Stimulated activated CD4-positive, alpha-beta T cell treated with anti-CD3 and anti-CD28 coated beads, Interleukin-4, amount 100 ng/mL, for 4 hours (primary cell): Measurements from ENCODE around the gene DICER1.
"Not testable (repeated sequence)": the region's sequence is repeated elsewhere in the genome, so short reads cannot be mapped to it uniquely, and the experiment has no call there.

Experiments
- DNase-seq, 2 experiments: peaks; one replicate each; pipeline ENCODE4 v3.0.0-alpha.2; 2020

Gene DICER1

DNA sequence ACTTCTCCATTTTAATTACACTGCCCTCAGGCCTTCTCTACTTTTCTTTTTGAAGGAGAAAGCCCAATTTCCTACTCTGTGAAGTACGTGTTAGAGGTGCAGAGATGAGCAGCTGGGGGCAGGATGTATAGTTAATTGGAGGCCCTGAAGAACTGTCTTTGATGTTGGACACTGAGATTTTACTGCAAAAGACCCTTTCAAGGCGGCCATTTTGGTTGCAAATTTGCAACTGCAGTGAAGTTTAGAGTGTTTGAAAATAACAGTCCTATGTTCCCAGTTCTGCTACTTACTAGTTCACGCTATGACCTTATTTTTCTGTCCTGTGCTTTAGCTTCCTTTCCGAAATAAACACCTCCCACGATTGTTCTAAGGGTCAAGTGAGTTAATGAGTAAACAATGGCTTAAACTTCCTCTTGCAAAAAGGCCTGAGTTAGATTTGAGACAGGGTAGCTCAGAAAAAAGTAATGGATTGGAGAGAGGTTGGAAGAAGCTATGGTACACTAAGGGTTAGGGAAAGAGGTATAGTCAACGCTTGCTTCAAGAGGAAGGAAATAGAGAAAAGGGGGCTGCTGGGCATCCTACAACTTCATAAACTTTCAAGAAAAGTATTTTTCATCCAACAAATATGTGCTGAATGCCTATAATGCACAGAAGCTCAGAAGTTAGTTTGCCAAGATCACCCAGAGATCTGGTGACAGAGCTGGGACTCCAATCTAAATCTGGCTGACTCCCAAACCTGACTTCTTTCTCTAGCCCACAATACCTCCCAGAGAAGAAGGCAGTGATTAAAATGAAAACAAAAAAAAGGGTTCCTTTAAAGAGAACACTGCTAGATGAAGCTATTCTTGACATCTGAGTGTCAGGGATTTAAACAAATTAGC is 26.4 kb upstream of the DICER1 start:
- DNase-seq = no peak

DNA sequence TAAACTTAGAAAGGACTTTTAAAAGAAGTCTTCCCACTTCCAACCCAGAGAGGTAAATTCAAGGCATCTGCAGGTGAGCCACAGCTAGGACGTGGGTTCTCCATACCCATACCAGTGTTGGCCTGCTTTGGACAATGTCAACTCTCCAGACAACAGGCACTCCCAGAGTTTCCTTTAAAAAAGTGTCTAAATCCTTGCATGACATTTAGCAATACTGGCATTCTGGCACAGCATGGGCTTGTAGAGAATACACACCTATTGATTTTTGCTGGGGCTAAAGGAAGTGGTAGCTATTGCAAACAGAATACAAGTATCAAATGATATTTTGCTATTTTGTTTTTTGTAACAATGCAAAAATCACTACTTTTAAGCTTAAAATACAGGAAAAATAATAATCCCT is 25.8 kb upstream of the DICER1 start:
- no peak for DNase-seq

DNA sequence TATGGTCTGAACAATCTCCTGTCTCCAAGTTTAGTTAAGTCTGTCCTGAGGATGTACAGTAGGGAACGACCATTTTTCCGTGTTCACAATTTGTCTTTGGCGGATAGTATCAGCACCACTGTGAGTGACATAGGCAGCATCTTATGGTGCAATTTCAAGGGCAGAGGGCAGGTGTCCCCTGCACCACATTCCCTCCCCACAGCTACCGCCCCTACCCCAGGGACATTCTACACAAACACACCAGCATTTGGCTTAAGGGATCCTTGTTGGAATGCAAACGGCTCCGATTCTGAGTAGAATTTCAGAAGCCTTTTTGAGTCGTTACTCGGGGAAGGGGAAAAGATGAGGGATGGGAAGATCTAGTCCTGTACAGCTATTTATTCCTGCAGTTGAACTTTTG is 25.1 kb upstream of the DICER1 start:
- no peak for DNase-seq

DNA sequence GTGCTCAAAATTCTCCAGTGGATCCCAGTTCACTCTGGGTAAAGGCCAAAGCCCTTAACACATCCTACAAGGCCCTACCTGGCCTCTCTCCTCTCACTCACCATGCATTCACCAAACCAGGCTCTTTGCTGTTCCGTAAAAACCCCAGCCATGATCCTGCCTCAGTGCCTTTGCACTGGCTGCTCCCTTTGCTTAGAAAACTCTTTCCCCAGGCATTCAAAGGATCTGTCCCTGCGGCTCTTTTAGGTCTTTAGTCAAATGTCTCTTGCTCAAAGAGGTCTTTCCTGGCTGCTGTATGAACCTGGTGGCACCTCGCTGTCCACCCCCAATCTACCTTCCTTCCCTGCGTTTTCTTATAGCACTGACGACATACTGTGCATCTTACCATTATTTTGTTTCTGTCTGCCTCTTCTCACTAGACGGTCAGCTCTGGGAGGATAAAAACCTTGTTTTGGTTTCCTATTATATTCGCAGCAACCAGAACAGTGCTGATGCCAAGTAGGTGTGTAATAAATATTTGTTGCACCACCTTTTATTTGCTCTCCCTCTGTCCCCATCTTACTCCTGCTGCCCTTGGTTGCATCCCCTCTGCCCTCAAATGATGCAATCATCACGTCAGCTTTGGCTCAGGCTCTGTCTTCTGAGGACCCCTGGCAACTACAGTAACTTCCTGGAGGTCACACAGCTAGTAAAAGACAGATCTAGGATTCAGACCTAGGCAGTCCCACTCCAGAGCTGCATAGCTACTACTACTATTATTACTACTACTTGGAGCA is 23.8 kb upstream of the DICER1 start:
- DNase-seq = no peak

DNA sequence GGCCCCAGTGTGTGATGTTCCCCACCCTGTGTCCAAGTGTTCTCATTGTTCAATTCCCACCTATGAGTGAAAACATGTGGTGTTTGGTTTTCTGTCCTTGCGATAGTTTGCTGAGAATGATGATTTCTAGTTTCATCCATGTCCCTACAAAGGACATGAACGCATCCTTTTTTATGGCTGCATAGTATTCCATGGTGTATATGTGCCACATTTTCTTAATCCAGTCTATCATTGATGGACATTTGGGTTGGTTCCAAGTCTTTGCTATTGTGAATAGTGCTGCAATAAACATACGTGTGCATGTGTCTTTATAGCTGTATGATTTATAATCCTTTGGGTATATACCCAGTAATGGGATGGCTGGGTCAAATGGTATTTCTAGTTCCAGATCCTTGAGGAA is 18.3 kb upstream of the DICER1 start:
- DNase-seq = not testable (repeated sequence)

DNA sequence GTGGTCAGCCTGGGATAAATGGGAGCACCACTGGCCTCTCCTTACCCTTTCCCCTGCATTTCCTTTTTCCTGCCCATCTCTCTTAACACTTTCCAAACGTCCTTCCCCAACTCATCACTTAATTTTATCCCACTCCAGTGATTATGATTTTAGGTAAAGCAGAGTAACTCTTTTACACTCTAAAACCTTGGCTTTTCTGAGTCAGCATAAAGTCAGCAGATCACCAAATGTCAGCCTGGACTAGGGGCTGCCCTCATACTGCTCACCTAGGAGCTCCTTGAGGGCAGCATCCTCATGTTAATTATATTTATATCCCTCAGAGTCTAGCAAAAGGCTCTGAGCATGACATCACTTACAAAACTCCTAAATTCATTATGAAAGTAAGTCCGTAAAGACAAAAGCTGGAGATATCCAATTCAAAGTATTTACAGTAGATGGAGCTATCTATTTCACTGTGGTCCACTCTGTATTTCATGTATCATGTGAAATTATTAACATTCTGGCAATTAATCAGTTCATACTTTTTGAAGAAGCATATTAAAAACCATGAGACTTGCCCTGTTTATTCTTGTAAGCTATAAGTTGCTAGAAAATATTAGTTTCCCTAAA is 17.0 kb upstream of the DICER1 start:
- no peak for DNase-seq

DNA sequence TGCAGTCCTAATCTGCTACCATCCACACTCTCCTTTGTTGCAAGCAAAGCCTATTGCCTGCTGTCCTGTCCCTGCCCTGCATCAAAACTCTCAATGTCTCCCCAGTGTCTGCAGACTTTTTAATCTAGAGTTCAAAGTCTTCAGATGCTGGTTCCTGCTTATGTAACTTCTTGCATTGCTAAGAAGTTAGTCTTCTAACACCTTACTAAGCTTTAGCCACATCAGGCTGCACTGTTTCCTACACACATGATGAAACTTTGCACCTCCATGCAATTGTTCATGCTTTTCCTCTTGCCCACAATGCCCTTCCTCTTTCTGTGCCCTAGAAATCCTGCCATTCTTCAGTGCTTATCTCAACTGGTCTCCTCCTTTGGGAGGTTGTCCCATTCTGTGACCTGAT is 16.2 kb upstream of the DICER1 start:
- DNase-seq = no peak

DNA sequence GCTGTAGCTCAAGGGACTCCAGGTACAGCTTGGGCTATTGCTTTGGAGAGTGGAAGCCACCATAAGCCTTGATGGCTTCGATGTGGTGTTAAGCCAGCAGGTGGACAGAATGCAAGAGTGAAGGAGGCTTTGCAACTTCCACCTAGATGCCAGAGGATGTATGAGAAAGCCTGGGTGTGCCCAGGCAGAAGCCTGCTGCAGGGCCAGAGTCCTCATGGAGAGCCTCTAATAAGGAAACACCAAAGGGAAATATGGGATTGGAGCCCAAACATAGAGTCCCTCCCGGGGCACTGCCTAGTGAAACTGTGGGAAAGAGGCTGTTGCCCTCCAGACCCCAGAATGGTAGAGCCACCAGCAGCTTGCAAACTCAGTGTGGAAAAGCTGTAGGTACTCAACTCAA is 9.8 kb upstream of the DICER1 start:
- DNase-seq = no peak

DNA sequence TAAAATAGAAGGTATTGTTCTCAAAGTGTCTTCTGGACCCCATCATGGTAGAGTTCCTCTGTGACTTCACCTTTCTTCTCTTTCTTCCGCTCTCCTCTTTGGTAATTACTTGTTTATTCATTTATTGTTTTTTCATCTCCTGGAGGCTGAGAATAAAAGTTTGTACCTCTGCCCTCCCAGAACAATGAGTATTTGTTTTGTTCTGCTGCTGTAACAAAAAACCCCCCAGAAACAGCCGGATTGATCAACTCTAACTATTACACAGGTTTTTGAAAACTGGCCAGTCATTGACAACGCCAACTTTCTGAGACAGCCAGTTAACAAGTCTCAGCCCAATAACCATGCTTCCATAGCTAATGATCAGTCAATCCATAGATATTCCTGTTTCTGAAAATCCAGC is 8.2 kb upstream of the DICER1 start:
- DNase-seq = no peak

DNA sequence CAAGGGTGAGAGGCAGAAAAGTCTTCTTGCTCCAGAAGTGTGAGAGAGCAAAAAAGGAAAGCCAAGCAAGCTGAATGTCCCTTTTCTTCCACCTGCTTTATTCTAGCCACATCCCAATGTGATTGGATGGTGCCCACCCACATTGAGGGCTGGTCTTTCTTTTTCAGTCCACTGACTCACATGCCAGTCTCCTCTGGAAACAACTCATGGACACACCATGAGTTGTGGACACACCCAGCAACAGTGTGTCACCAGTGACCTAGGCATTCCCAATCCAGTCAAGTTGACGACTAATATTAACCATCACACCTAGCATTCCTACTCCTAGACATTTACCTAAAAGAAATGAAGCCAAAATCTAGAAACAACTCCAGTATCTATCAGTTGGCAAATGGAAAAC is 7.2 kb upstream of the DICER1 start:
- no peak for DNase-seq

DNA sequence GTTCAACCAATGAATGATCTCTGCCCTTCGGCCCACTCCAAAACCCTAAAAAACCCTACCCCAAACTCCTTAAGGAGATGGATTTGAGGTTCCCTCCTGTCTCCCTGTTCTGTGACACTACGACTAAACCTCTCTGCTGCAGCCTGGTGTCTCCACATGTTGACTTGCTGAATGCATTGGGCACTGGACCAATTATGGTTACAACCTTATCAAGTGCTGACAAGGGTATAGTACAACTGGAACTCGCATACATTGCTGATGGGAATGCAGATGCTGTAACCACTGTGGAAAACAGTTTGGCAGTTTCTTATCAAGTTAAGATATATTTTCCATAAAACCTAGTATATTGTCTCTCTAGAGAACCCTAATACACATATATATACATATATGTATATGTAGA is 6.3 kb upstream of the DICER1 start:
- DNase-seq = no peak

DNA sequence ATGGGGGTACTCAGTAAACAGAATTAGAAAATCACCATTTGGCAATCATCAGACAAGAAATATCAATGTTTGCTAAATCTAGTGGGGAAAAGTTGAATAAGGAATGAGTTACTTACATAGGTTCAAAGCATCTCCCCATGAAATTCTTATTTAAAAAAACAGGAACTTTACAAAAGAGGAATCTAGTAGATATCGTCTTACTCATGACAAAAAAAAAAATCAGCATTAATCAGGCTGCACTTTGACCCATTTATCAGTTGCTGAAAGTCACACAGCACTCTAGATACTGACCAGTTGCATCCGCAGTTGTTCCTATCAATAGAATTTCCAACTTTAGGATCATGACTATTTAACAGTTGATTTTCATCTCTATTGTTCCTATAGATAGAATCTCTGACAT is 5.8 kb upstream of the DICER1 start:
- no peak for DNase-seq

DNA sequence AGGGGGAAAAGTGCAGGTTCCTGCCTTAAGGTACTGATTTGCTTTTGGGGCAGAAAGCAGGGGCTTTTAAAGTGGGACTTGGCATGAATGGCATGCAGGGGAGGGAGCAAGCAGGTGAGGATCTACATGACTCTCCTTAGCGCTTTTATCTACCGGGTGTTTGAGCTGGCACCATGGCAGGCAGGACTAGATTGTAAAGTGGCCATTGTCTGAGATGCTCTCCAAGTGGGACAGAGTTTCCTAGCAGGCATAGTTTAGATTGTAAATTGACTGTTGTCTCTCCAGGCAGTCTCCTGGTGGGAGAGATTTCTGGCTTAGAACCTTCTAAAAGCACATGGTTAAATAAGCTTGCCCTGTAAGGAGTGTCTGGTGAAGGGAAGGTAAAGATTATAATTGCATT is 5.3 kb upstream of the DICER1 start:
- no peak for DNase-seq

DNA sequence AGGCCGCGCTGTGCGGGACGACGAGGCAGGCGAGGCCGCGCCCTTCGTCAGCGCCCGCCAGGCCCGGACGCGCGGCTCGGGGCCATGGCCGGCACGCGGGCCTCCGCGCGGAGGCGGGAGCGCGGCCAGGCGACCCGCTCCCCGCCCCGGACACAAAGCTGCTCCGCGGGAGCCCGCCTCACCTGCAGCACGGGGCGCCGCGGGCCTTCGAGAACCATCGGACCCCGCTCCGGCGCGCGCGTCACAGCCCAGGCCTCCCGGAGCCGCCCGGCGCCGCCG is 342 bp downstream of the DICER1 start:
- no peak for DNase-seq

DNA sequence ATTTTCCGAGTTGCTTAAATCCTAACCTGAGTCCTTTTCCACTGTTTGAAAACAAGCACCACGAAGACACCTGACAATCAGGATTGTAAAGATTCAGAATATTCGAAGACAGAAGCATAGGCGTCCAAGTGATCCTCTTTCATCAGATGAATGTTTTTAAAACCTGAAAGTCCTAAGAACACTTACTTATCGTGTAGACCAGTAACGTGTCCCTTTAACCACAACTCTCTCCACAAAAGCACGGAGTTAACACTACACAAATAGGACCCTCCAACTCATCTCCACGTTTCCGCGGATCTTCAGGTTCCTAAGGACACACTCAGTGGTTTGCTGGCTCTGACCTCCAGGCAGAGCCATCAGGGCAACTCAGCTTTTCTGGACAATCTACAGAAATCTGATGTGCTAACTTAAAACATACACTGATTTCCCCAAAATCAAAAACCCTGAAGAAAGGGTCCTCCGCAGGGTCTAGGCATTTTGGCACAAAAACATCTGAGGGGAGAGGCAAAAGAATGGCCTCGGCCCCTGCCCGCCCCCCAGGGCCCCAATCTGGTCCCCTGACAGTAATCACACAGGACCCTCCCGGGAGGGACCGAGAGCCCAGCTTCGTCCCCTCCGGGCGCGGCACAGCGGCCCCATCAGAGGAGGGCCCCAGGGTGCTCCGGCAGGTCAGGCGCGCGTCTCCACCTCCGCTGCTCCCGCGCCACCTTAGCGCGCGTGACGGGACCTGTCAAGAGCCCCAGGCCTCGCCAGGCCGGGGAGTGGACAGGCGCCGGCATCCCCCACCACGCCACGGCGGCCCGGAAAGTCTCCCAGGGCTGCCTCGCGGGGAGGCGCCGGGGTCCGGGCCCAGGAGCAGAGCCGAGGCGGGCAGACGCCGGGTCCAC is 925 bp downstream of the DICER1 start:
- peak; percentile 22 to 36 for DNase-seq

DNA sequence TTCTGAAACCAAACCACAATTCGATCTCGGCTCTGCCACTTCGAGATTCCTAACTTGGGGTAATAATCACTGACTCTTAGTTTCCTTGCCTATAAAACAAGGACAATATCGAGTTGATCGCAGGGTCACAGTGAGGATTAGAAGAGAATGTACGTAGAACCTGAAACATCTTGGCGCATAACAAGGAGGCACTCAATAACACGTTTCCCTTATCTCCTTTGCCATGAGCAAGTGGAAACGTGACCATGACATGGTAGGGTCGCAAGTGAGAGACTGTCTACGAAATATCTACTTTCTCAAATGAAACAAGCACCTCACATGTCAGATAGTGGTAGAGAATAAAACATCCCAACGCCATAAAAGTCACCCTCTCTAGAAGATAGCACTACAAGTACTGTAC is 2.3 kb downstream of the DICER1 start:
- no peak for DNase-seq

DNA sequence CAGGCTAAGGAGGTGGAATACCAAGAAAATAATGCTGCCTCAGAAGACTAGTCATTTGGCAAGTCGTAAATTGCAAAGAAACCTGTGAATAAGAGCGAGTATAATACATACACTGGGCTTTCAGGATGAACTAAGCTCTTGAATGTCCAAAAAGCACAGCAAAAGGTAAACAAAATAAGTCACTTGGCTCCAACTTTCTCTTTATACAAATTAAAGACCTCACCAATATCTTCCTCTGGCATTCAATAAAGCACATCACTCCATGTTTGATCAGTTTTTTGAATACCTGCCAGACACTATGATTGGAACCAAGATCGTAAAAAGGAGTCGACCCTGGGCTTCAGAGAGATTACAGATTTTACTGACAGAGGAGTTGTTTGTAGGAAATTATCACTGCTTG is 3.5 kb downstream of the DICER1 start:
- DNase-seq = no peak

DNA sequence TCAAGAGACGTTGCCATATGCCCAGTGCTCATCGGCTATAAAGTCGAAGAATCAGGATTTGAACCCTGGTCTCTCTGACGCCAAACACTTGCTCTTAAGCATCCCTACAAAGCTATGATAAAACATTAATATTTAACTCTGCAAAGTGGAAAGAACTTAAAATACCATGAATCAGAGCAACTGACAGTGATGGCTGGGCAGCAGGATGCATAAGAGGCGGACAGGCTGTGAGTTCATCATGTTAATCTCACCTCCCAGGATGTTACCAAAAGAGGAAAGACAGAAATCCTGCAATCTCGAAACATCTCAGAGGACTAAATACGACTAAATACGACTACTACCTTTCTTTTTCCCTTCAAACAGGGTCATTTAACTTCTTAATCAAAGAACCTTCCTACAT is 5.8 kb downstream of the DICER1 start:
- no peak for DNase-seq

DNA sequence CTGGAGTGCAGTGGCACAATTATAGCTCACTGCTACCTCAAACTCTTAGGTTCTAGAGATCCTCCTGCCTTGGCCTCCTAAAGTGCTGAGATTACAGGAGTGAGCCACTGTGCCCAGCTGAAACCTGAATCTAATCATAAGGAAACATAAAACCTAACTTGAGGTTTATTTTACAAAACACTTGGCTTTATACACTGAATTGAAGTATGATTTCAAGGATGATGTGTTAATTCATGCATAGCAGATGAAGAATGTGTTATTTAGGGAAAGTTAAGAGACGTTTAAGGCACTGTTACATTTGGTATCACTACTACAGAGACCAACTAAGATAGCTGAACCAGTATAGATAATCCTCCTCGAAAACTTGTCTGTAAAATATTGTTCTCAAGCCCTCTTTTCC is 6.4 kb downstream of the DICER1 start:
- DNase-seq = no peak

DNA sequence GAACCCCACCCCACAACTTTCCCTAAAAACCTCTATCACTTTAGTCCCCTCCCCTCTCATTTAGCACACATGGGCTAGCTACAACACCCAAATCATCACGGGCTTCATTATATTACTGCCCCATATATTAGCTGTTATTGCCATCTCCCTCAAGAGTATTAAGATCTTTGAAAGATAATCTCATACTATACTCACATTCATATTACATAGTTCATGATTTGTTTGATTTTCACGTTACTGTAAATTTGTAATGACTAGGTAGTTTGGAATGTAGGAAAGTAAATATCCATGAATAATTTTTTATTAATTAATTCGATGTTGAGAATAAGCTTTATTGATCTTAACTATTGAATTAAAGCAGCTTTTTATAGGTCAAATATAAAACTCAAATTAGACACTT is 7.9 kb downstream of the DICER1 start:
- no peak for DNase-seq

DNA sequence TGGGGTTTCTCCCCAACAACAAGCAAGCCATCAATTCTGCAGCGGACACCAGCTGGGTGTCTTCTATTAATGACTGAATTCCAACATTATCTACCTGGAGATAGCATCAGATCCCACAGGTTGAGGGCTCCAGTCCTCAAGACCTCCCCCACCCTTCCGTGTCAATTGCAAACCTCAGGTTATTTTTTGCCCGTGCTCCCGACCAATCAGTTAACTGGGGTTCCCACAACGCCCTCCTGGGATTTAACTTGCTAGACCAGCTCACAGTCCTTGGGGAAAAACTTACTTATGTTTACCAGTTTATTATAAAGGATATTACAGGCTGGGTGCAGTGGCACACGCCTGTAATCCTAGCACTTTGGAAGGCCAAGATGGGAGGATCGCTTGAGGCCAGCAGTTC is 9.7 kb downstream of the DICER1 start:
- DNase-seq = no peak

DNA sequence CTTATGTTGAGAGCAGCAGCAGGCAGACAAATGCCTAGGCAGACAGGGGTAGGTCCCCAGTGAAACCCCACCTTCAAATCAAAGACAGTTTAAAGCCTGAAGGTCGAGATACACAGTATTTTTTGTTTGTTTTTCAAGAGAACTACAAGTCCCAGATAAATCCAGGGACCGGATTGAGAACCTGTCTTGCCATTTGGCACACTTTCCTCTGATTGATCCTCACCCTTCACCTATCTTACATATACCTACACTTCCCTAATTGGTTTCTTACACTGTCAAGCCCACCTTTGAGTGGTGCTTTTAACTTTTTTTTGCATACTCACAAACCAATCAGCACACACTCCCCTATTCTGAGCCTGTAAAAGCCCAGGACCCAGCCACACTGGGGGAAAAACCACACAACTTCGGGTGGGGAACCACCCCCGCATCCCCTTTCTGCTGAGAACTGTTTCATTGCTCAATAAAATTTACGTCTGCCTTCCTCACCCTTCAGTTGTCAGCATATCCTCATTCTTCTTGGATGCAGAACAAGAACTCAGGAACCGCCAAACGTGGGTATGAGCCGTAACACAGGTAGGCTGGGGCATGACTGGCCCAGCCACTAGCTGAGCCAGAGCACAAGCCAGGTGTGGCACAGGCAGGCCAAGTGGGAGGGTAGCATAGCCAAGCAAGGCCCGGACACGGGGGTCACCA is 11.1 kb downstream of the DICER1 start:
- DNase-seq = no peak

DNA sequence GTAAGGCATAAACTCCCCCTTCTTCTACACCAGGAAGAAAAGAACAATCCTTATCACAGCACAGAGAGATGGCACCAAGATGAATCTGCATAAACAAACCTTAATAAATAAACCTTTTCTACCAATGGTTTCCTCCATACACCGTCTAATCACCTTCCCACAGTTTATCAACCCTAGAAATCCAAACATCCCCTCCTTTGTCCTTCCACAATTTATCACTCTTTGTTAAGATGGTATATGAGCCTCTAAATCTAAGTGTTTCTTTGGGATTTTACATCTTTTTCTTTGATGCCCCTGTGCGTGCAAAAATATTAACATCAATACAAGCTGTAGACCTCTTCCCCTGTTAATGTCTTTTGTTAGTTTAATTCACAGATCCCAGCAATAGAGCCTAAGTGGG is 12.5 kb downstream of the DICER1 start:
- no peak for DNase-seq
